ENCODE results near the gene MIS12. TPM values are rescaled to one million over a fixed set of nuclear protein-coding genes. Genes with fewer than 3 reads are reported as not detected.

The MIS12 gene
- total RNA-seq, 1 donor from 2014 or later, result 40.3 TPM

GRCh38 chr17:5510771-5511170 lies 24.4 kb downstream of the MIS12 start:
- TF ChIP-seq CTCF (IDR thresholded peaks at IDR 0.05; ENCODE audit: insufficient read depth, low read length, severe bottlenecking), result no peak
- Histone ChIP-seq H3K27me3 (ENCODE audit: control insufficient read depth, insufficient read depth, low read length) (no peaks in the 10 kb centered on the region), H3K4me3 (ENCODE audit: low read depth, low read length) (no peak overlapping the region), H3K36me3 (ENCODE audit: control insufficient read depth, insufficient read depth, low read length) (peaks cover 11% of the 10 kb centered on the region)
- DNase-seq (ENCODE audit: low read depth) (peak; percentile 87), FAIRE-seq (no peak)

GRCh38 chr17:5511401-5512225 lies 25.2 kb downstream of the MIS12 start:
- FAIRE-seq (peak; percentile 52), DNase-seq (ENCODE audit: low read depth) (no peak)
- H3K4me3 ChIP-seq (ENCODE audit: low read depth, low read length), result no peak overlapping the region
- H3K27me3 ChIP-seq (ENCODE audit: control insufficient read depth, insufficient read depth, low read length), result no peaks in the 10 kb centered on the region
- no peak for TF ChIP-seq CTCF (IDR thresholded peaks at IDR 0.05; ENCODE audit: insufficient read depth, low read length, severe bottlenecking)
- peaks cover 11% of the 10 kb centered on the region for H3K36me3 ChIP-seq (ENCODE audit: control insufficient read depth, insufficient read depth, low read length)

DNA sequence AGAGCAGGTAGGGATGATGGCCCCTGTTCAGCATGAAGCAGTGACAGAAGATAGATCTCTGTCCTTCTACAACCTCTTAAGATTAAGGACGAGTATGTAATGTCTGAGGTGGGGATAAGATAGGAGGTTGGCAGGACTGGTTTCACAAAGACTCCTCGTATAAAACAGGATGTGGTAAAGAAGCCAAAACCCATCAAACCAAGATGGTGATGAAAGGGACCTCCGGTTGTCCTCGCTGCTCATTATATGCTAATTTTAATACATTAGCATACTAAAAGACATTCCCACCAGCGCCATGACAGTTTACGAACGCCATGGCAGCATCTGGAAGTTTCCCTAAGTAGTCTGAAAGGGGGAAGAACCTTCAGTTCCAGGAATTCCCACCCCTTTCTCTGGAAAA lies 27.3 kb downstream of the MIS12 start:
- TF ChIP-seq CTCF (IDR thresholded peaks at IDR 0.05; ENCODE audit: insufficient read depth, low read length, severe bottlenecking), result no peak
- no peaks in the 10 kb centered on the region for H3K27me3 ChIP-seq (ENCODE audit: control insufficient read depth, insufficient read depth, low read length)
- peaks cover 13% of the 10 kb centered on the region for H3K36me3 ChIP-seq (ENCODE audit: control insufficient read depth, insufficient read depth, low read length)
- FAIRE-seq (no peak), DNase-seq (ENCODE audit: low read depth) (no peak)
- H3K4me3 ChIP-seq (ENCODE audit: low read depth, low read length), result no peak overlapping the region

GRCh38 chr17:5514976-5515375 lies 28.6 kb downstream of the MIS12 start:
- Histone ChIP-seq H3K4me3 (ENCODE audit: low read depth, low read length) (no peak overlapping the region), H3K27me3 (ENCODE audit: control insufficient read depth, insufficient read depth, low read length) (no peaks in the 10 kb centered on the region), H3K36me3 (ENCODE audit: control insufficient read depth, insufficient read depth, low read length) (peaks cover 11% of the 10 kb centered on the region)
- FAIRE-seq, result no peak
- TF ChIP-seq CTCF (IDR thresholded peaks at IDR 0.05; ENCODE audit: insufficient read depth, low read length, severe bottlenecking), result no peak
- no peak for DNase-seq (ENCODE audit: low read depth)

GRCh38 chr17:5516060-5516792 lies 29.9 kb downstream of the MIS12 start:
- no peaks in the 10 kb centered on the region for H3K27me3 ChIP-seq (ENCODE audit: control insufficient read depth, insufficient read depth, low read length)
- DNase-seq (ENCODE audit: low read depth) (peak; percentile 90), FAIRE-seq (peak; percentile 50)
- H3K36me3 ChIP-seq (ENCODE audit: control insufficient read depth, insufficient read depth, low read length), result peaks cover 12% of the 10 kb centered on the region
- no peak for TF ChIP-seq CTCF (IDR thresholded peaks at IDR 0.05; ENCODE audit: insufficient read depth, low read length, severe bottlenecking)
- H3K4me3 ChIP-seq (ENCODE audit: low read depth, low read length), result no peak overlapping the region
